OCI-LY3 (cell line): Measurements from ENCODE around the gene WSCD2.

Source experiments
- CTCF ChIP-seq: fragments of 200-600, 300-600 bp; sonication (generic); IDR thresholded peaks from 2 replicates; pipeline ENCODE4 v1.5.1; 2014; ENCODE audit warnings: antibody characterized with exemption, low read length, low read depth
- EZH2phosphoT487 ChIP-seq: fragments of 200-600 bp; shearing (Covaris generic); IDR thresholded peaks from 2 replicates; pipeline ENCODE4 v1.6.1; 2018; ENCODE audit warnings: antibody characterized with exemption, mixed run types, low read depth

GRCh38 chr12:108297895-108298760 lies 169.0 kb downstream of the WSCD2 start:
- TF ChIP-seq CTCF = no peak
- no peak for TF ChIP-seq EZH2phosphoT487
